Endothelial cell (in vitro differentiated cells): ENCODE data around the gene GDPD5. TPM values are rescaled to one million over a fixed set of nuclear protein-coding genes. Genes with fewer than 3 reads are reported as not detected.
A peak's percentile ranks its signal among the peaks of the same experiment; 100 is the strongest.

Experiments
- DNase-seq: peaks from one replicate; pipeline ENCODE4 v3.0.0; 2021; ENCODE audit warnings: low spot score
- H3K27ac Mint-ChIP-seq: one replicate; pipeline ENCODE4 v1.8.0; 2021; ENCODE audit warnings: mixed read lengths, inconsistent platforms; ENCODE audit not compliant: unreplicated experiment
- H3K27me3 Mint-ChIP-seq: one replicate; pipeline ENCODE4 v1.8.0; 2021; ENCODE audit warnings: mild to moderate bottlenecking, moderate library complexity, mixed read lengths, inconsistent platforms; ENCODE audit not compliant: unreplicated experiment
- H3K36me3 Mint-ChIP-seq: one replicate; pipeline ENCODE4 v1.8.0; 2021; ENCODE audit warnings: mild to moderate bottlenecking, low read depth, mixed read lengths, inconsistent platforms; ENCODE audit not compliant: unreplicated experiment
- H3K4me1 Mint-ChIP-seq: one replicate; pipeline ENCODE4 v1.8.0; 2021; ENCODE audit warnings: mild to moderate bottlenecking, mixed read lengths, inconsistent platforms; ENCODE audit not compliant: unreplicated experiment
- H3K4me3 Mint-ChIP-seq: one replicate; pipeline ENCODE4 v1.8.0; 2021; ENCODE audit warnings: mild to moderate bottlenecking, mixed read lengths, inconsistent platforms; ENCODE audit not compliant: unreplicated experiment
- H3K9me3 Mint-ChIP-seq: one replicate; pipeline ENCODE4 v1.8.0; 2021; ENCODE audit warnings: mixed read lengths, inconsistent platforms; ENCODE audit not compliant: unreplicated experiment
- CTCF ChIP-seq: fragments of 200-600 bp; sonication (generic); IDR thresholded peaks from one replicate; pipeline ENCODE4 v1.5.0; 2021; ENCODE audit warnings: antibody characterized with exemption; ENCODE audit not compliant: unreplicated experiment
- total RNA-seq: library from RNA; stranded (reverse); fragmentation: NEBNext Ultra II Directional; extraction: Animal tissue kit (Norgen Biotek cat#: 25700); gene quantifications from one replicate; pipeline ENCODE4 v1.2.1, GENCODE V29; 2021; ENCODE audit not compliant: unreplicated experiment

GDPD5 gene
- total RNA-seq, 1 donor from 2014 or later, result 674 TPM

- H3K36me3 Mint-ChIP-seq, result peaks cover 48% of the 10 kb centered on the region
- H3K9me3 Mint-ChIP-seq, result no peaks in the 10 kb centered on the region
- DNase-seq, result peak; percentile 36
- peaks cover 35% of the 10 kb centered on the region for H3K4me1 Mint-ChIP-seq
- peak overlapping the region; percentile 86 for H3K27ac Mint-ChIP-seq
- H3K27me3 Mint-ChIP-seq, result peaks cover 12% of the 10 kb centered on the region
- peak overlapping the region; percentile 79 for H3K4me3 Mint-ChIP-seq
- no peak for TF ChIP-seq CTCF
Observed at GRCh38 chr11:75570559-75571139, 44.9 kb upstream of the GDPD5 start.

- Mint-ChIP-seq H3K4me1 (peaks cover 48% of the 10 kb centered on the region), H3K4me3 (peak overlapping the region; percentile 31), H3K9me3 (no peaks in the 10 kb centered on the region), H3K27me3 (peaks cover 13% of the 10 kb centered on the region), H3K36me3 (peaks cover 42% of the 10 kb centered on the region), H3K27ac (no peak overlapping the region)
- TF ChIP-seq CTCF, result no peak
- no peak for DNase-seq
Observed at GRCh38 chr11:75568616-75569219, 43.0 kb upstream of the GDPD5 start.

DNA sequence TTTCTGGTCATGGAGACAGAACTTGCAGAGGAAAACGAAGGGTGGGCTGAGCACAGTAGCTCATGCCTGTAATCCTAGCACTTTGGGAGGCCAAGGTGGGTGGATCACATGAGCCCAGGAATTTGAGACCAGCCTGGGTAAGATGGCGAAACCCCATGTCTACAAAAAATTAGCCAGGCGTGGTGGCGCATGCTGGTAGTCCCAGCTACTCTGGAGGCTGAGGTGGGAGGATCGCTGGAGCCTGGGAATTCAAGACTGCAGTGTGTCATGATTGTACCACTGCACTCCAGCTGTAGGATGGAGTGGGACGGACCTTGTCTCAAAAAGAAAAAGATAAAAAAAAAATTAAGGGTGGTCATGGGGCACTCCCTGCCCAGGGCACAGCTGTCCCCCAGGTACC lies 42.2 kb upstream of the GDPD5 start:
- peaks cover 54% of the 10 kb centered on the region for H3K4me1 Mint-ChIP-seq
- peaks cover 36% of the 10 kb centered on the region for H3K36me3 Mint-ChIP-seq
- no peak overlapping the region for H3K4me3 Mint-ChIP-seq
- H3K9me3 Mint-ChIP-seq, result no peaks in the 10 kb centered on the region
- DNase-seq, result no peak
- H3K27ac Mint-ChIP-seq, result no peak overlapping the region
- peaks cover 13% of the 10 kb centered on the region for H3K27me3 Mint-ChIP-seq
- TF ChIP-seq CTCF, result no peak

DNA sequence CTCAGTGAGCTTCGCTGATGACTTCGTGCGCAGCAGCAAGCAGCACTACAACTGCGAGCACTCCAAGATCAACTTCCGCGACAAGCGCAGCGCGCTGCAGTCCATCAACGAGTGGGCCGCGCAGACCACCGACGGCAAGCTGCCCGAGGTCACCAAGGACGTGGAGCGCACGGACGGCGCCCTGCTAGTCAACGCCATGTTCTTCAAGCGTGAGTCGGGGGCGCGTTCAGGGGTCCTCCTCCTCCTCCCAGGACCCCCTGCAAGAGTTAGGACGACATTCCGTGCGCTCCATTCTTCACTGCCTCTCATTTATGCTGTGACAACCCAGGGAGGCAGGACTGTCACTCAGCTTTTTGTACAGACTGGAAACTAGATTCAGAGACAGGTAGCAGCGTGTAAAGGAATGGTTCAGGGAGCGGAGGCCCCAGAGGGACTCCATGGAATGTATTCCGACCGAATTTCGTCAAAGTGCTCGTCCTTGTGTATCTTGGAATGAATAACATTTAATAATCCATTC lies 41.1 kb upstream of the GDPD5 start:
- H3K4me1 Mint-ChIP-seq, result peaks cover 60% of the 10 kb centered on the region
- no peak for DNase-seq
- H3K9me3 Mint-ChIP-seq, result no peaks in the 10 kb centered on the region
- TF ChIP-seq CTCF, result no peak
- peaks cover 26% of the 10 kb centered on the region for H3K36me3 Mint-ChIP-seq
- no peak overlapping the region for H3K4me3 Mint-ChIP-seq
- no peak overlapping the region for H3K27ac Mint-ChIP-seq
- H3K27me3 Mint-ChIP-seq, result peaks cover 21% of the 10 kb centered on the region
